HFF-Myc (cell line): Measurements from ENCODE around the gene DTYMK.

Source experiments
- DNase-seq: peaks from one replicate; pipeline ENCODE4 v3.0.0-alpha.2; 2011; ENCODE audit warnings: low read depth; ENCODE audit errors: extremely low read depth
- H3K4me3 ChIP-seq: replicated peaks from 2 replicates; pipeline ENCODE4 v1.5.1; 2011; ENCODE audit warnings: low read depth, mild to moderate bottlenecking, control low read depth, low read length
- CTCF ChIP-seq: IDR thresholded peaks from 2 replicates; pipeline ENCODE4 v1.5.1; 2012; ENCODE audit warnings: mild to moderate bottlenecking, low read depth, low read length, control low read depth; ENCODE audit errors: missing control alignments

DTYMK gene

GRCh38 chr2:241680044-241680443 is 6.6 kb downstream of the DTYMK start:
- no peak for DNase-seq
- TF ChIP-seq CTCF, result no peak
- no peak overlapping the region for H3K4me3 ChIP-seq

- DNase-seq, result no peak
- no peak overlapping the region for H3K4me3 ChIP-seq
These were observed 7.7 kb downstream of the DTYMK start for GRCh38 chr2:241678784-241679540.

GRCh38 chr2:241678307-241678706 is 8.3 kb downstream of the DTYMK start:
- H3K4me3 ChIP-seq, result no peak overlapping the region
- DNase-seq, result no peak
- no peak for TF ChIP-seq CTCF

More at GRCh38 chr2:241678784-241679540, 7.7 kb downstream of the DTYMK start:
- TF ChIP-seq CTCF, result no peak

GRCh38 chr2:241677392-241677791 is 9.2 kb downstream of the DTYMK start:
- DNase-seq, result no peak
- no peak overlapping the region for H3K4me3 ChIP-seq
- TF ChIP-seq CTCF, result no peak

GRCh38 chr2:241676665-241677064 is 9.9 kb downstream of the DTYMK start:
- TF ChIP-seq CTCF, result no peak
- H3K4me3 ChIP-seq, result no peak overlapping the region
- DNase-seq, result no peak

- no peak for TF ChIP-seq CTCF
These were observed 10.7 kb downstream of the DTYMK start for GRCh38 chr2:241675885-241676284.

More at GRCh38 chr2:241675885-241676284, 10.7 kb downstream of the DTYMK start:
- no peak overlapping the region for H3K4me3 ChIP-seq
- no peak for DNase-seq
